CD14-positive monocyte (primary cell): ENCODE results near the gene LZIC. TPM values are rescaled to one million over a fixed set of nuclear protein-coding genes. Genes with fewer than 3 reads are reported as not detected.

ENCODE experiments used
- DNase-seq, 3 donors: peaks; one replicate each; pipeline ENCODE4 v3.0.0-alpha.2; 2011 to 2022
- H2AFZ ChIP-seq: 2 replicates; pipeline ENCODE4 v1.6.0; 2012; ENCODE audit warnings: mild to moderate bottlenecking, low read depth, low read length, inconsistent platforms; ENCODE audit not compliant: insufficient read depth, poor library complexity, severe bottlenecking
- H3K27ac ChIP-seq, 2 donors: 1 replicate in 1 of 2; 2 replicates in 1 of 2; pipeline ENCODE4 v1.5.1; 2012 to 2013; ENCODE audit warnings: low read length in 2 of 2, control low read depth in 1 of 2, inconsistent platforms in 1 of 2, low read depth in 1 of 2, mild to moderate bottlenecking in 1 of 2
- H3K27me3 ChIP-seq, 2 donors: one replicate each; pipeline versions ENCODE4 v1.6.0 to v1.6.1; 2011 to 2013; ENCODE audit warnings: low read length in 2 of 2; ENCODE audit not compliant: control insufficient read depth in 2 of 2, insufficient read depth in 2 of 2
- H3K36me3 ChIP-seq, 2 donors: replicated peaks in 1 of 2; 1 replicate in 1 of 2; 2 replicates in 1 of 2; pipeline versions ENCODE4 v1.5.1 to v1.6.1; 2012 to 2013; ENCODE audit warnings: low read length in 2 of 2, control low read depth in 1 of 2, inconsistent platforms in 1 of 2, mild to moderate bottlenecking in 1 of 2; ENCODE audit not compliant: insufficient read depth in 2 of 2, control insufficient read depth in 1 of 2
- H3K4me1 ChIP-seq, 2 donors: 1 replicate in 1 of 2; 2 replicates in 1 of 2; pipeline versions ENCODE4 v1.5.1 to v1.6.1; 2012 to 2013; ENCODE audit warnings: low read length in 2 of 2, control low read depth in 1 of 2, inconsistent platforms in 1 of 2, mild to moderate bottlenecking in 1 of 2, moderate library complexity in 1 of 2; ENCODE audit not compliant: insufficient read depth in 2 of 2, control insufficient read depth in 1 of 2
- H3K4me2 ChIP-seq: replicated peaks from 2 replicates; pipeline ENCODE3; 2012; ENCODE audit warnings: low read length, moderate library complexity, mild to moderate bottlenecking; ENCODE audit not compliant: poor library complexity, severe bottlenecking; ENCODE audit errors: extremely low read depth
- H3K4me3 ChIP-seq, 3 experiments: fragments of 200-600 bp in 1 of 3; sonication (generic) in 1 of 3; replicated peaks in 1 of 3; 1 replicate in 2 of 3; 2 replicates in 1 of 3; pipeline ENCODE4 v1.5.1; 2011 to 2013; ENCODE audit warnings: low read length in 3 of 3, mild to moderate bottlenecking in 3 of 3, control low read depth in 2 of 3, low read depth in 2 of 3, inconsistent platforms in 1 of 3, moderate library complexity in 1 of 3
- H3K79me2 ChIP-seq: 2 replicates; pipeline ENCODE4 v1.6.0; 2012; ENCODE audit warnings: mild to moderate bottlenecking, control low read depth, inconsistent platforms, low read length, moderate library complexity; ENCODE audit not compliant: insufficient read depth
- H3K9ac ChIP-seq: 2 replicates; pipeline ENCODE4 v1.6.0; 2017; ENCODE audit warnings: low read length, mild to moderate bottlenecking; ENCODE audit not compliant: insufficient read depth, poor library complexity, severe bottlenecking
- H3K9me3 ChIP-seq, 2 donors: replicated peaks in 1 of 2; 1 replicate in 1 of 2; 2 replicates in 1 of 2; pipeline versions ENCODE4 v1.5.1 to v1.6.1; 2012 to 2013; ENCODE audit warnings: low read length in 2 of 2, control low read depth in 1 of 2; ENCODE audit not compliant: control insufficient read depth in 1 of 2, insufficient read depth in 1 of 2
- H4K20me1 ChIP-seq: 2 replicates; pipeline ENCODE4 v1.6.0; 2012; ENCODE audit warnings: mild to moderate bottlenecking, low read length, control low read depth, moderate library complexity; ENCODE audit not compliant: insufficient read depth
- H3K27ac Mint-ChIP-seq, 7 donors: one replicate each; pipeline ENCODE4 v1.8.0; 2020; ENCODE audit warnings: mild to moderate bottlenecking in 7 of 7, mixed read lengths in 7 of 7, moderate library complexity in 6 of 7, inconsistent platforms in 2 of 7
- H3K27me3 Mint-ChIP-seq, 3 donors: one replicate each; pipeline ENCODE4 v1.8.0; 2021 to 2022; ENCODE audit warnings: low read depth in 3 of 3, mild to moderate bottlenecking in 3 of 3, mixed read lengths in 3 of 3, moderate library complexity in 3 of 3, inconsistent platforms in 1 of 3
- H3K36me3 Mint-ChIP-seq, 2 donors: one replicate each; pipeline ENCODE4 v1.8.0; 2020; ENCODE audit warnings: mixed read lengths in 2 of 2, inconsistent platforms in 1 of 2, mild to moderate bottlenecking in 1 of 2
- H3K4me1 Mint-ChIP-seq: one replicate; pipeline ENCODE4 v1.8.0; 2020; ENCODE audit warnings: mild to moderate bottlenecking, mixed read lengths
- H3K4me3 Mint-ChIP-seq, 2 donors: one replicate each; pipeline ENCODE4 v1.8.0; 2020; ENCODE audit warnings: mild to moderate bottlenecking in 2 of 2, mixed read lengths in 2 of 2, moderate library complexity in 1 of 2
- H3K9me3 Mint-ChIP-seq, 7 donors: one replicate each; pipeline ENCODE4 v1.8.0; 2020 to 2022; ENCODE audit warnings: mixed read lengths in 7 of 7, mild to moderate bottlenecking in 6 of 7, moderate library complexity in 6 of 7, inconsistent platforms in 2 of 7
- CTCF ChIP-seq: fragments of 200-600 bp; IDR thresholded peaks from one replicate; pipeline ENCODE4 v1.8.0; 2022; ENCODE audit warnings: antibody characterized with exemption, mild to moderate bottlenecking
- WGBS: methylation state at CpG from one replicate; pipeline ENCODE4 v1.1.5; 2013; ENCODE audit warnings: missing lambda C conversion rate; ENCODE audit not compliant: insufficient coverage; 5-methylcytosine and 5-hydroxymethylcytosine counted together
- intact Hi-C, 2 donors: fragments of 100-400 bp; cut with micrococcal nuclease; formaldehyde crosslinking; loops; one replicate each; pipeline versions ENCODE4 v1.15.0 to v1.15.1; 2023
- polyA plus RNA-seq, 3 donors: library from polyadenylated mRNA; depleted of rRNA in 1 of 3; unstranded in 2 of 3; stranded (reverse) in 1 of 3; fragments of 300-500 nt in 2 of 3; fragments of >200 nt in 1 of 3; fragmentation: Illumina TruSeq in 2 of 3; gene quantifications; 1 replicate in 2 of 3; 2 replicates in 1 of 3; pipeline ENCODE4 v1.2.3, GENCODE V29; 2012 to 2021

Gene LZIC
- polyA plus RNA-seq, 3 donors: 11.1 to 32.9 (median 28.2) TPM

DNA sequence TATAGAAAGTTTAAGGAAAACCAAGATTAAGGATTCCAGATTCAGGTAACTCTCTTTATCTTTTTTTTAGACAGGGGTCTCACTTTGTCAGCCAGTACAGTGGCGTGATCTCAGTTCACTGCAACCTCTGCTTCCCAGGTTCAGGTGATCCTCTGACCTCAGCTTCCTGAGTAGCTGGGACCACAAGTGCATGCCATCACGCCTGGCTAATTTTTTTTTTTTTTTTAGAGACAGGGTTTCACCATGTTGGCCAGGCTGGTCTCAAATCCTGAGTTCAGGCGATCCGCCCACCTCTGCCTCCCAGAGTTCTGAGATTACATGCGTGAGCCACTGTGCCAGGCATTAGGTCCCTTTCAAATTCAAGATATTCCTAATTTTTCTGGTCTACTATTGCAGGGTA is 15.9 kb downstream of the LZIC start:
- Histone ChIP-seq H3K79me2 (no peaks in the 10 kb centered on the region), H3K4me2 (no peak overlapping the region), H3K36me3 (peaks cover 22 to 32% of the 10 kb centered on the region in 2 donors), H3K4me1 (no peaks in the 10 kb centered on the region), H3K4me3 (no peak overlapping the region), H3K27me3 (no peaks in the 10 kb centered on the region), H3K9ac (no peak overlapping the region), H3K27ac (no peak overlapping the region), H4K20me1 (no peaks in the 10 kb centered on the region), H3K9me3 (no peaks in the 10 kb centered on the region), H2AFZ (no peak overlapping the region)
- Mint-ChIP-seq H3K4me3 (no peak overlapping the region), H3K27me3 (no peaks in the 10 kb centered on the region), H3K27ac (no peak overlapping the region), H3K9me3 (peaks cover 0 to 2% (median 0%) of the 10 kb centered on the region in 7 donors), H3K36me3 (peaks cover 22 to 45% of the 10 kb centered on the region in 2 donors), H3K4me1 (peaks cover 2% of the 10 kb centered on the region)
- intact Hi-C loops: no loop called here
- no peak for DNase-seq
- 76% methylated on average over 4 of the region's 5 CpGs for WGBS
- no peak for TF ChIP-seq CTCF

- no peak overlapping the region for H2AFZ ChIP-seq
- H3K27ac ChIP-seq: no peak overlapping the region
- H3K79me2 ChIP-seq: no peaks in the 10 kb centered on the region
- H3K4me1 ChIP-seq: no peaks in the 10 kb centered on the region
- Mint-ChIP-seq H3K4me3 (no peak overlapping the region), H3K4me1 (no peaks in the 10 kb centered on the region), H3K9me3 (peaks cover 0 to 3% (median 0%) of the 10 kb centered on the region in 7 donors), H3K27ac (no peak overlapping the region), H3K27me3 (peaks cover 0 to 3% (median 1%) of the 10 kb centered on the region in 3 donors), H3K36me3 (peaks cover 0 to 4% of the 10 kb centered on the region in 2 donors)
- no peak overlapping the region for H3K4me2 ChIP-seq
- no peaks in the 10 kb centered on the region for H4K20me1 ChIP-seq
- H3K9me3 ChIP-seq: no peaks in the 10 kb centered on the region
- no peak overlapping the region for H3K4me3 ChIP-seq
- 95% methylated on average over 3 of the region's 5 CpGs for WGBS
- H3K9ac ChIP-seq: no peak overlapping the region
- no peaks in the 10 kb centered on the region for H3K36me3 ChIP-seq
- H3K27me3 ChIP-seq: no peaks in the 10 kb centered on the region
- TF ChIP-seq CTCF: no peak
- intact Hi-C loops: no loop called here
- no peak for DNase-seq
Observed at GRCh38 chr1:9922342-9922741, 20.8 kb downstream of the LZIC start.
